Breast epithelium (tissue), 4 donors: Measurements from ENCODE around the gene OPCML. TPM values are rescaled to one million over a fixed set of nuclear protein-coding genes. Genes with fewer than 3 reads are reported as not detected.

Experiments
- DNase-seq, 2 donors: peaks; one replicate each; pipeline ENCODE4 v3.0.0-alpha.2; 2019; ENCODE audit warnings: low spot score in 2 of 2
- H3K27ac ChIP-seq, 2 donors: fragments of 200-600 bp; sonication (generic) in 1 of 2; one replicate each; pipeline ENCODE4 v1.5.1; 2016 to 2019; ENCODE audit warnings: mild to moderate bottlenecking in 1 of 2
- H3K27me3 ChIP-seq, 2 donors: fragments of 200-600 bp; sonication (generic) in 1 of 2; one replicate each; pipeline versions ENCODE4 v1.5.1 to v1.6.0; 2017 to 2019; ENCODE audit warnings: control low read depth in 1 of 2, mild to moderate bottlenecking in 1 of 2
- H3K36me3 ChIP-seq: fragments of 200-600 bp; one replicate; pipeline ENCODE4 v1.5.1; 2019
- H3K4me1 ChIP-seq, 2 donors: fragments of 200-600 bp; sonication (generic); one replicate each; pipeline ENCODE4 v1.5.1; 2016 to 2019; ENCODE audit warnings: control low read depth in 1 of 2
- H3K4me3 ChIP-seq, 3 donors: fragments of 200-600 bp; sonication (generic); 1 replicate in 2 of 3; 2 replicates in 1 of 3; pipeline ENCODE4 v1.5.1; 2016 to 2019; ENCODE audit warnings: mild to moderate bottlenecking in 3 of 3, moderate library complexity in 2 of 3
- H3K9me3 ChIP-seq, 2 donors: fragments of 200-600 bp; sonication (generic) in 1 of 2; one replicate each; pipeline ENCODE4 v1.5.1; 2016 to 2019; ENCODE audit warnings: control low read depth in 1 of 2
- POLR2A ChIP-seq: fragments of 450-650 bp; IDR thresholded peaks from one replicate; pipeline ENCODE4 v1.6.1; 2016; ENCODE audit warnings: antibody characterized with exemption, mild to moderate bottlenecking, moderate library complexity
- POLR2AphosphoS5 ChIP-seq, 3 donors: sonication (generic); formaldehyde crosslinking; IDR thresholded peaks; one replicate each; pipeline ENCODE4 v1.6.1; 2017; ENCODE audit warnings: antibody characterized with exemption in 3 of 3
- intact Hi-C: fragments of 100-400 bp; cut with DNase I; formaldehyde crosslinking; loops from one replicate; pipeline ENCODE4 v1.15.1; 2023; ENCODE audit warnings: low total_unique reads
- total RNA-seq, 3 donors: library from RNA; depleted of rRNA; stranded (reverse); fragments of >200 nt; gene quantifications; one replicate each; pipeline ENCODE4 v1.1.0, GENCODE V29; 2016
- TF ChIP-seq, protein P1 (sequence below), 3 donors: fragments of 450-650 bp; IDR thresholded peaks; one replicate each; pipeline ENCODE4 v1.5.1; 2016 to 2017; ENCODE audit warnings: antibody characterized with exemption in 3 of 3, mild to moderate bottlenecking in 3 of 3, moderate library complexity in 3 of 3

OPCML gene
- total RNA-seq, 3 donors from 2014 or later, result not detected

DNA sequence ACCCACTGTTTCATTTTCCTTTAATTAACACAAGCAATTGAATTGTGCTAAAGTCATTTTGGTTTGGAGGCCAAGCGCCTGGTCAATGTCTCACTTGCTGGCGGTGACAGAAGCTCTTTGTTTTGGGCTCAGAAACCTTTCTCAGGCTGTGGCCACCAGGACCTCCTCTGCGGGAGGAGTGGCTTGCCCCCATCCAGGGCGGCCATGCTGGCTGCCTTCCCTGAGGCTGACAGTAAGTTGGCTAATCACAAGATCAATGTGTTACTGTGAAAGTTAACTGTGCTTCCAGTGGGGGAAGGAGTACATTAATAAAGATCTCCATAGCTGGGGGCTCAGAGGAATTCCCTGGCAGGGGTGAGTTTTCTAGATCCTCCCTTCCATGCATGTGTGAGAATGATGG is 1087.4 kb downstream of the OPCML start:
- H3K36me3 ChIP-seq, result no peaks in the 10 kb centered on the region
- no peak for DNase-seq
- intact Hi-C loops, result no loop called here
- H3K4me3 ChIP-seq, result no peak overlapping the region
- H3K4me1 ChIP-seq, result no peaks in the 10 kb centered on the region
- TF ChIP-seq, protein P1, sequence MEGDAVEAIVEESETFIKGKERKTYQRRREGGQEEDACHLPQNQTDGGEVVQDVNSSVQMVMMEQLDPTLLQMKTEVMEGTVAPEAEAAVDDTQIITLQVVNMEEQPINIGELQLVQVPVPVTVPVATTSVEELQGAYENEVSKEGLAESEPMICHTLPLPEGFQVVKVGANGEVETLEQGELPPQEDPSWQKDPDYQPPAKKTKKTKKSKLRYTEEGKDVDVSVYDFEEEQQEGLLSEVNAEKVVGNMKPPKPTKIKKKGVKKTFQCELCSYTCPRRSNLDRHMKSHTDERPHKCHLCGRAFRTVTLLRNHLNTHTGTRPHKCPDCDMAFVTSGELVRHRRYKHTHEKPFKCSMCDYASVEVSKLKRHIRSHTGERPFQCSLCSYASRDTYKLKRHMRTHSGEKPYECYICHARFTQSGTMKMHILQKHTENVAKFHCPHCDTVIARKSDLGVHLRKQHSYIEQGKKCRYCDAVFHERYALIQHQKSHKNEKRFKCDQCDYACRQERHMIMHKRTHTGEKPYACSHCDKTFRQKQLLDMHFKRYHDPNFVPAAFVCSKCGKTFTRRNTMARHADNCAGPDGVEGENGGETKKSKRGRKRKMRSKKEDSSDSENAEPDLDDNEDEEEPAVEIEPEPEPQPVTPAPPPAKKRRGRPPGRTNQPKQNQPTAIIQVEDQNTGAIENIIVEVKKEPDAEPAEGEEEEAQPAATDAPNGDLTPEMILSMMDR (IDR thresholded peaks at IDR 0.05), result no peak
- TF ChIP-seq POLR2A (no peak), POLR2AphosphoS5 (IDR thresholded peaks at IDR 0.05) (no peak)
- no peaks in the 10 kb centered on the region for H3K27me3 ChIP-seq
- no peak overlapping the region for H3K27ac ChIP-seq
- no peaks in the 10 kb centered on the region for H3K9me3 ChIP-seq

- no peak for DNase-seq
- TF ChIP-seq POLR2A (no peak), POLR2AphosphoS5 (IDR thresholded peaks at IDR 0.05) (no peak)
- TF ChIP-seq, protein P1 (IDR thresholded peaks at IDR 0.05), result no peak
- Histone ChIP-seq H3K27me3 (no peaks in the 10 kb centered on the region), H3K9me3 (no peaks in the 10 kb centered on the region), H3K4me1 (no peaks in the 10 kb centered on the region), H3K36me3 (no peaks in the 10 kb centered on the region), H3K4me3 (no peak overlapping the region), H3K27ac (no peak overlapping the region)
- intact Hi-C loops, result no loop called here
Measured at GRCh38 chr11:132439711-132440255, 1092.5 kb downstream of the OPCML start.

DNA sequence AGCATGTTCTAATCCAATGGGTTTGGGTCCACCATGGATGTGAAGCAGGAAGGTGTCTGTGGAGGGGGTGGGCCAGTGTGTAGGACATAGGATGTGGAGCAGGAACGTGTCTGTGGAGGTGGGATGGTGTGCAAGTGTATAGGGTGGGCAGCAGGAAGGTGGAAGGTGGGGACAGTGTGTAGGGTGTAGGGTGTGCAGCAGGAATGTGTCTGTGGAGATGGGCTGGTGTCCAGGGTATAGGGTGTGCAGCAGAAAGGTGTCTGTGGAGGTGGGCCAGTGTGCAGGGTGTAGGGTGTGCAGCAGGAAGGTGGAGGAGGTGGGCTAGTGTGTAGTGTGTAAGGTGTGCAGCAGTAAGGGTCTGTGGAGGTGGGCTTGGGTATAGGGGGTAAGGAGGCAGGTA is 1093.9 kb downstream of the OPCML start:
- Histone ChIP-seq H3K27ac (no peak overlapping the region), H3K4me1 (no peaks in the 10 kb centered on the region), H3K9me3 (no peaks in the 10 kb centered on the region), H3K36me3 (no peaks in the 10 kb centered on the region), H3K4me3 (no peak overlapping the region), H3K27me3 (no peaks in the 10 kb centered on the region)
- no peak for DNase-seq
- intact Hi-C loops, result no loop called here
- TF ChIP-seq POLR2AphosphoS5 (IDR thresholded peaks at IDR 0.05), result no peak
- TF ChIP-seq, protein P1 (IDR thresholded peaks at IDR 0.05), result no peak
- no peak for TF ChIP-seq POLR2A

DNA sequence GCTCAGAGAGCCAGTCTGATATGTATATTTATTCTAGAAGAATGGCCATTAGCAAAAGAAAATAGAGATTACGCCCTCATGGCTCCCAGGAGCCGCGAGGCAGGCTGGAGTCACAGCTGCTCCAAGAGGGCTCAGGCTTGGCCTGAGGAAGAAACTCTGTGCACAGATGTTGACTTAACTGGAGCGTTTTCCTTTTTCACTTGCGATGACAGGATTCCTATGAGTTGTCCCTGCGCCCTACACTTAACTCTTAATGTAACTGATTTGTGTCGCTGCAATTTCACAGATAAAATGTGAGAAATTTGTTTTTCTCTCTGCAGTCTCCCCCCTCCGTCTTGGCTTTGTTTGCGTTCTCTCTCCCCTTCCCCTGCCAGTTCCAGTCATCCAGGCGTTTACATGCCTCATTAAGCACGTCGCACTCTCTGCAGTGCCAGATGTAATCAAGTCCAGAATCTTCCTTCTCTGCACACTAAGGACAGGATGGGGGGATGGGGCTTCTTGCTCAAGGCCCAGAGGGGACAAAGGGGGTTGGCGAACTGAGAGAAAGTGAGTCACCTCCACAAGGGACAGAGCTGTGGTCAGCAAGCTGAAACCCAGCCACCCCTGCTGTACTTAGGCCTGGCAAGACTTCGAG is 1101.8 kb downstream of the OPCML start:
- Histone ChIP-seq H3K27ac (no peak overlapping the region), H3K36me3 (no peaks in the 10 kb centered on the region), H3K9me3 (no peaks in the 10 kb centered on the region), H3K4me1 (no peaks in the 10 kb centered on the region), H3K27me3 (no peaks in the 10 kb centered on the region), H3K4me3 (no peak overlapping the region)
- intact Hi-C loops, result loop anchor here (5.0 kb wide), 1 partner anchor 503 kb away; no protein-coding TSS in a partner anchor
- no peak for TF ChIP-seq POLR2A
- TF ChIP-seq, protein P1 (IDR thresholded peaks at IDR 0.05), result no peak
- TF ChIP-seq POLR2AphosphoS5 (IDR thresholded peaks at IDR 0.05), result no peak
- no peak for DNase-seq

DNA sequence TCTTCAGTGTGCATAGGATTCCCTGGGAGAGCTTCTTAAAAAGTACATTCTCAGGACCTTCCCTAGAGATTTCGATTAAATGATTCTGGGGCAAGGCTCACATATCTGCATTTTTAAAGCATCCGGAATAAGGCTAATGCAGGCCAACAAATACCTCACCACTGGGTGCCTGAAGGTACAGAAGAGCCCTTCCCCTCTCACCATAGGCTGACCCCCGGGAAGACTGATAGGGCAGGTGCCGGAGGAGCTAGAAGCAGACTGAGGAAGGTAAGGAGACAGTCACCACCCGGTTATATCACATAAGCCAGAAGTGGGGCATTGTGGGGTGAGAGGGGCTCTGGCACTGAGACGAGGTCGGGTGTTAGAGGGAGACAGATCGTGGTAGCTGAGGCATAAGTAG is 1102.6 kb downstream of the OPCML start:
- H3K4me1 ChIP-seq, result no peaks in the 10 kb centered on the region
- intact Hi-C loops, result loop anchor here (5.0 kb wide), 1 partner anchor 502 kb away; no protein-coding TSS in a partner anchor
- no peaks in the 10 kb centered on the region for H3K9me3 ChIP-seq
- no peak overlapping the region for H3K4me3 ChIP-seq
- H3K27ac ChIP-seq, result no peak overlapping the region
- no peaks in the 10 kb centered on the region for H3K27me3 ChIP-seq
- no peak for TF ChIP-seq POLR2A
- TF ChIP-seq, protein P1 (IDR thresholded peaks at IDR 0.05), result no peak
- TF ChIP-seq POLR2AphosphoS5 (IDR thresholded peaks at IDR 0.05), result no peak
- DNase-seq, result no peak
- H3K36me3 ChIP-seq, result no peaks in the 10 kb centered on the region
